OCI-LY7 (cell line): ENCODE results near the gene RIMBP2.

ENCODE experiments used
- CTCF ChIP-seq: fragments of 200-600 bp; sonication (generic); conservative IDR thresholded peaks from 2 replicates; pipeline ENCODE4 v1.5.1; 2014; ENCODE audit warnings: mild to moderate bottlenecking, antibody characterized with exemption, low read length, moderate library complexity, mixed read lengths
- EZH2phosphoT487 ChIP-seq: fragments of 200-600 bp; sonication (generic); IDR thresholded peaks from 2 replicates; pipeline ENCODE4 v1.6.1; 2018; ENCODE audit warnings: low read depth, borderline replicate concordance, mild to moderate bottlenecking, mixed run types, antibody characterized with exemption, low read length, moderate library complexity, mixed read lengths

- TF ChIP-seq CTCF (no peak), EZH2phosphoT487 (no peak)
Measured at GRCh38 chr12:130563323-130563722, 152.8 kb downstream of the RIMBP2 start.
